ENCODE data around the gene AKAP17A.
A peak's percentile ranks its signal among the peaks of the same experiment; 100 is the strongest.
"Not testable (repeated sequence)": the region's sequence is repeated elsewhere in the genome, so short reads cannot be mapped to it uniquely, and the experiment has no call there.

AKAP17A gene, protein sequence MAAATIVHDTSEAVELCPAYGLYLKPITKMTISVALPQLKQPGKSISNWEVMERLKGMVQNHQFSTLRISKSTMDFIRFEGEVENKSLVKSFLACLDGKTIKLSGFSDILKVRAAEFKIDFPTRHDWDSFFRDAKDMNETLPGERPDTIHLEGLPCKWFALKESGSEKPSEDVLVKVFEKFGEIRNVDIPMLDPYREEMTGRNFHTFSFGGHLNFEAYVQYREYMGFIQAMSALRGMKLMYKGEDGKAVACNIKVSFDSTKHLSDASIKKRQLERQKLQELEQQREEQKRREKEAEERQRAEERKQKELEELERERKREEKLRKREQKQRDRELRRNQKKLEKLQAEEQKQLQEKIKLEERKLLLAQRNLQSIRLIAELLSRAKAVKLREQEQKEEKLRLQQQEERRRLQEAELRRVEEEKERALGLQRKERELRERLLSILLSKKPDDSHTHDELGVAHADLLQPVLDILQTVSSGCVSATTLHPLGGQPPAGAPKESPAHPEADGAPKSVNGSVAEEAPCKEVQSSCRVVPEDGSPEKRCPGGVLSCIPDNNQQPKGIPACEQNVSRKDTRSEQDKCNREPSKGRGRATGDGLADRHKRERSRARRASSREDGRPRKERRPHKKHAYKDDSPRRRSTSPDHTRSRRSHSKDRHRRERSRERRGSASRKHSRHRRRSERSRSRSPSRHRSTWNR

DNA sequence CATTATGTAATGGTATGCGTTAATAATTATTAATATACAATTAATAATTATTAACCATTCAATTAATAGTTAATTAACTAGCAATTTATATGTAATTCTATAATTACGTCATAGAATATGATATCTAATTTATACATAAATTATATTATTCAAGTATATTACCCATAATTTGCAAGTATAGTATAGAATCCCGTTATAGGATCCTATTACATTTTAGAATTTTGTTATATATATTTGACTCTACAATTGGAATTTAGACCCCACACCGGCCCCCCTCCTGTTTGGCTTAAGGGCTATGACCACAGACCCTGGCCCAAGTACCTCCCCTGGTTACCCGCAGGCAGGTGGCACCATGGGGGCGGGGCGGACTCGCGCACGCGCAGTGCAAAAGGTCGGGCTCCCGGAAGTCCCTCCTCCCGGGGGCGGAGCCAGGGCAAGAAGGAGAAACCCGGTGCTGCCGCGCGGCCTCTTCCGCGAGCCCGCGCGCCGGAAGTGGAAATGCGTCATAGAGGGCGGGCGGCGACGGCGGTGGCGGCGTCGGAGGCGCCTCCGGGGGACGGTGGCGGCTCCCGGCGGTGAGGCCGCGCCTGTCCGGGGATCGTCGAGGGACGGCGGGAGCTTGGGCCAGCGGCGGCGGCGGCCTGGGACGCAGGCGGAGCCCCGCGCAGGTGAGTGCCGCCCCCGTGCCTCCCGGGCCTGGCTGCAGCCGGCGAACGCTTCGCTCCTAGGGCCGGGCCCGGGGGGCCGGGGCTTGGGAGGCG, at the start of gene AKAP17A:
TSS of gene AKAP17A (plus strand) at position 503 of the 761 bp plus-strand sequence. CDS start 1,859 bp downstream, outside the sequence.
- peak; percentile 99 for DNase-seq

DNA sequence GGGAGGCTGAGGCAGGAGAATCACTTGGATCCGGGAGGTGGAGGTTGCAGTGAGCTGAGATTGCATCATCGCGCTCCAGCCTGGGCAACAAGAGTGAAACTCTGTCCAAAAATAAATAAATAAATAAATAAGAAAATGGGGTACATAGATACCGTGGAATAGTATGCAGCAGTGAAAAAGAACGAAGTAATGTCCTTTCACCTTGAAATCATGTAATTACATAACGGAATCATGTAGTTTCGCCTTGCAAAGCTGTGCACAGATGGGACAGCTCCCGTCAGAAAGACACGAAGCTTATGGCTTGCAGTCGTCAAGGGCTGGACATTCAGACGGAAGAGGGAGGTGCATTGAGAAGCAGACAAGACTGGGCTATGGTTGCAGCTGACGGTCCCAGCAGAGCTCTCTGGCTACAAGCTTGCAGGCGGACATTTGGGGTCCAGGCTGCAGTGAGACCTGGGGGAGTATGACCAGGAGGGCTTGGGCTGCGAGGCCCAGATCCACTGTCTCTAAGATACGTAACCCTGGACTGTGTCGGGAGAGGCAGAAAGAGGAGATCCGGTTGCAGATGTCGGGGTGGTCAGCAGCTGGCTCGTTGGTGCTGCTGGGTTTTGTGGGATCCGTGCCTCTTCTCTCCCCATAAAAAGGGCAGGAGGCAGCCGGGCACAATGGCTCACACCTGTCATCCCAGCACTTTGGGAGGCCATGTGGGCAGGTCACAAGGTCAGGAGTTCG, 48.2 kb upstream of the AKAP17A start:
- DNase-seq = peak in 1 of 2 donors; percentile 8

DNA sequence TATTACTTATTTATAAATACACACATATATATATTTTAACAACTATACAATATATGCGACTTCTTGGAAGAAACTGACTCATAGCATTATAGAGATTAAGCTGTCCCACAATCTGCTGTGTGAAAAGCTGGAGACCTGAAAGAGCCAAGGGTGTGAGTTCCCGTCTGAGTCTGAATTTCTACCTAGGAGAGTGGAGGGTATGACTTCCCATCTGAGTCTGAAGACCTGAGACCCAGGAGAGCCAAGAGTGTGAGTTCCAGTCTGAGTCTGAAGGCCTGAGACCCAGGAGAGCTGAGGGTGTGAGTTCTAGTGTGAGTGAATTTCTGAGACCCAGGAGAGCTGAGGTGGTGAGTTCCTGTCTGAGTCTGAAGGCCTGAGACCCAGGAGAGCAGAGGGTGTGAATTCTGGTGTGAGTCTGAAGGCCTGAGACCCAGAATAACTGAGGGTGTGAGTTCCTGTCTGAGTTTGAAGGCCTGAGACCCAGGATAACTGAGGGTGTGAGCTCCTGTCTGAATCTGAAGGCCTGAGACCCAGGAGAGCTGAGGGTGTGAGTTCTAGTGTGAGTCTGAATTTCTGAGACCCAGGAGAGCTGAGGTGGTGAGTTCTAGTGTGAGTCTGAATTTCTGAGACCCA, 45.5 kb upstream of the AKAP17A start:
- DNase-seq = peak in 1 of 2 donors; percentile 15

DNA sequence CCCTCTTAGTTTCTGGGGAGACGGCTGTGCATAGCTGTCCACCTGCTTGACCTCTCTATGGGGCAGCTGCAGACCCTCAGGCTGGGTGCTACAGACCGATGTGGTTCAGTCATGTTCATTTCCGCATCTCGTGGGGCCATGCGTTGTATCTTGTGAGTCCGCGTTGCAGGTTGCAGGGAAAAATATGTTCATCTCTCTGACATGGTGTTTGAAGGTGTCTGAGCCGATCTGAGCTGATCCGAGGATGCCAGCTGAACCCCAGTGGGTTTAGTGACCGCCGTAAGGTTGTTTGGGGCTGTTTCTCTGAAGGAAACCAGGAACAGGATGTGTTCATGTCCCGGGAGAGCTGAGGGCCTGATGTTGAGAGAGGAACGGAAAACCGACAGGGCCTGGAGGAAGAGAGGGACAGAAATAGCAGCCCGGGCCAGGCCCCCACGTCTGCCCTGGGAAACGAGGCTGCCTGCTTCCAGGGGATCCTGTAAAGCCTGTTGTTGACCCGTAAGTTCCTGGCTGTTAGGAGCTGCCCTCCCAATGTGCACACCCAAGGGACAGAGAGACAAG, 44.6 kb upstream of the AKAP17A start:
- peak in 1 of 2 donors; percentile 6 for DNase-seq

DNA sequence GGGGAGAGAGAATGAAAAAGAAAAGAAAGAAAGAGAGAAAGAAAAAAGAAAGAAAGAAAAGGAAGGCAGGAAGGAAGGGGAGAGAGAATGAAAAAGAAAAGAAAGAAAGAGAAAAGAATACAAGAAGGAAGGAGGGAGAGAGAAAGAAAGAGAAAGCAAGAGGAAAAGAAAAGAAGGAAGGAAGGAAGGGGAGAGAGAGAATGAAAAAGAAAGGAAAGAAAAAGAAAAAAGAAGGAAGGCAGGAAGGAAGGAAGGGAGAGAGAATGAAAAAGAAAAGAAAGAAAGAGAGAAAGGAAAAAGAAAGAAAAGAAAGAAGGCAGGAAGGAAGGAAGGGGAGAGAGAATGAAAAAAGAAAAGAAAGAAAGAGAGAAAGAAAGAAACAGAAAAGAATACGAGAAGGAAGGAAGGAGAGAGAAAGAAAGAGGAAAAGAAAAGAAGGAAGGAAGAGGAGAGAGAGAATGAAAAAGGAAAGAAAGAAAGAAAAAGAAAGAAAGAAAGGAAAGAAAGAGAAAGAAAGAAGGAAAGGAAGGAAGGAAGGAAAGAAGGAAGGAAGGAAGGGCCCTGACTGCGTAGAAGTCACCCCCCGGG, 39.4 kb upstream of the AKAP17A start:
- no peak for DNase-seq

DNA sequence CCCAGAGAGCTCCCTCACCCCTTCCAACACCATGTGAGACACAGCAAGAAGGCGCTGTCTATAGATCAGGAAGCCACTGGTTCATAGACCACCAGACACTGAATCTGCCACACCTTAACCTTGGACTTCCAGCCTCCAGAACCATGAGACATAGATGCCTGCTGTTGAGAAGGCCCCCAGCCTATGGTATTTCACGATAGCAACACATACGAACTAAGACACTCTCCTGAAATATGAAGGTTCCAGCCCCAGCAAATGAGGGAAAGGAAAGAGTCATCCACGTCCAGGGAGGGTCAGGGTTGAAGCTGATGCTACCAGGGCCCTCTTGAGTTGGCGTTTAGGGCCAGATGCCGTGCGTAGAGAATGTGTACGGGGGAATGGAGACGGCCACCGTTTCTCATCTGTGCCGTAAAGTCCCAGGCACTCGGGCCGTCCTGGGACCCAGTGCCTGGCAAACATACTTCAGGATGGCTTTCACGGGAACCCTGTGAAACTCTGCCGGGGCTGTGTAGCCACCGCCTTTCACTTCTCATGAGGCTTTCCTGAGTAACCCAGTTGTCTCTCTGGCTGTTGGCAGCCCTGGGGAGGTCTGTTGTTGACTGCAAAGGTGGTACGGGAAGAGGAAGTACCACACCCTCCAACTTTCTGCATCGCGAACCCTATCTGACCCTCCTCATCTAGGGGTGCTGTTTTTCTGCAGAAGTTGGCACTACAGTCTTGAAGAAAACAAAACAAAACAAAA, 36.8 kb upstream of the AKAP17A start:
- DNase-seq = peak in 1 of 2 donors; percentile 36

DNA sequence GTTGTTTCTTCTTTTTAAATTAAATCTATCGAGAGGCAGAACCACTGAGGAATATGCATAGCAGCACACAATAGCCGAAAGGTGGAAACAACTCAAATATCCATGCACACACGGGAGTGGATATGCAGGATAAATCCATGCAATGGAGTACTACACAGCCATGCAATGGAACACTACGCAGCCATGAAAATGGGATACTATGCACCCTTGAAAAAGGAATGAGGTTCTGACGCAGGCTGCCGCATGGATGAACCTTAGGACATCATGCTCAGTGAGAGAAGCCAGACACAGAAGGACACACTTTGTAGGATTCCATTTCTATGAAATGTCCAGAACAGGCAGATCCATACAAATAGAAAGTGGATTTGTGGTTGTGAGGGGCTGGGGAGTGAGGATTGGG, 36.0 kb upstream of the AKAP17A start:
- DNase-seq = peak in 1 of 2 donors; percentile 16

DNA sequence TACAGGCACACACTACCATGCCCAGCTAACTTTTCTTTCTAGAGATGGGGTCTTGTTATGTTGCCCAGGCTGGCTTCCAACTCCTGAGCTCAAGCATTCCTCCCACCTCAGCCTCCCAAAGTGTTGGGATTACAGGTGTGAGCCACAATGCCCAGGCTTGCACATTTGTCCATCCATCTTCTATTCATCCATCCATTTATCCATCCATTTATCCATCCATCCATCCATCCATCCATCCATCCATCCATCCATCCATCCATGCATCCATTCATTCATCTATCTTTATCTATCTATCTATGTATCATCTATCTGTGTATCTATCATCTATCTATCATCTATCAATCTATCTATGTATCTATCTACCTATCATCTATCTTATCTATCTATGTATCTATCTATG, 34.0 kb upstream of the AKAP17A start:
- DNase-seq = not testable (repeated sequence)

DNA sequence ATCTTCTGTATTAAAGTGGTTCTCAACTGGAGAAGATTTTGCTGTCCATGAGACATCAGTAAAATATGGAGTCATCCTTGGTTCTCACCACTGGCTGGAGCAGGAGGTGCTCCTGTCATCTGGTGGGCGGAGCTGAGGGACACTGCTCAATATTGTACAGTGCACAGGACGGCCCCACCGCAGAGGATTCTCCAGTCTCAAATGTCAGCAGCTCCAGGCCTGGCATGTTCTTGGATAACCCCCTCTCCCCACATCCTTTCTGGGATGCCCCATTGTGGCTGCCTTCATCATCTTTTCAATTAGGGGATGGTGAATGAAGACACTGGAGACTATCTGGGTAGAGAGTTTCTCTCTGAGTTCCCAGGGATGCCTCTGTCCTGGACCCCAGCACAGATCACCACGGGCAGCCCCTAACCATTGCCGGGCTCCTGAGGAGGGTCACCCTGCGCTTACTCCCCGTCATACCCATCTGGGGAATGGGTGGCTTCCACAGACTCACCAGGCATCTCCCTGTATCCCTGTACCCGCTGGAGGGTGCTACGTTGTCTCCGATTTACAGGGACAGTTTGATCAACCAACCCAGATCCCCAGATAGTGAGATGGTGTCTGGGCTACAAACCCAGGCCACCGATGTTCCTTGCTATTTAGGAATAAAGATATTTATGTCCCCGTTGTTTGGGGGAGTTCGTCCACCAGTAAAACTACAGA, 32.5 kb upstream of the AKAP17A start:
- peak in 1 of 2 donors; percentile 14 for DNase-seq

DNA sequence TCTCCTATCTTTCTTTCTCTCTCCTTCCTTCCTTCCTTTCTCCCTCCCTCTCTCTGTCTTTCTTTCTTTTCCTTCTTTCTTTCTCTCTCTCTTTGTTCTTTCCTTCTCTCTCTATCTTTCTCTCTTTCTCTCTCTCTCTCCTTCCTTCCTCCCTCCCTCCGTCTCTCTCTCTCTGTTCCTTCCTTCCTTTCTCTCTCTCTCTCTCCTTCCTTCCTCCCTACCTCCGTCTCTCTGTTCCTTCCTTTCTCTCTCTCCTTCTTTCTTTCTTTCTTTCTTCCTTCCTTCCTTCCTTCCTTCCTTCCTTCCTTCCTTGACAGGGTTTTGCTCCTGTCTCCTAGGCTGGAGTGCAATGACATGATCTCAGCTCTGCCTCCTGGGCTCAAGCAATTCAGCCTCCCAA, 30.2 kb upstream of the AKAP17A start:
- DNase-seq = no peak

DNA sequence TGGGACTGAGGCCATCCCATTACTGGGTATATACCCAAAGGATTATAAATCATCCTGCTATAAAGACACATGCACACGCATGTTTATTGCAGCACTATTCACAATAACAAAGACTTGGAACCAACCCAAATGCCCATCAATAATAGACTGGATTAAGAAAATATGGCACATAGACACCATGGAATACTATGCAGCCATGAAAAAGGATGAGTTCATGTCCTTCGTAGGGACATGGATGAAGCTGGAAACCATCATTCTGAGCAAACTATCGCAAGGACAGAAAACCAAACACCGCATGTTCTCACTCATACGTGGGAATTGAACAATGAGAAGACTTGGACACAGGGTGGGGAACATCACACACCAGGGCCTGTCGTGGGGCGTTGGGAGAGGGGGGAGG, 27.3 kb upstream of the AKAP17A start:
- peak in 1 of 2 donors; percentile 3 for DNase-seq

DNA sequence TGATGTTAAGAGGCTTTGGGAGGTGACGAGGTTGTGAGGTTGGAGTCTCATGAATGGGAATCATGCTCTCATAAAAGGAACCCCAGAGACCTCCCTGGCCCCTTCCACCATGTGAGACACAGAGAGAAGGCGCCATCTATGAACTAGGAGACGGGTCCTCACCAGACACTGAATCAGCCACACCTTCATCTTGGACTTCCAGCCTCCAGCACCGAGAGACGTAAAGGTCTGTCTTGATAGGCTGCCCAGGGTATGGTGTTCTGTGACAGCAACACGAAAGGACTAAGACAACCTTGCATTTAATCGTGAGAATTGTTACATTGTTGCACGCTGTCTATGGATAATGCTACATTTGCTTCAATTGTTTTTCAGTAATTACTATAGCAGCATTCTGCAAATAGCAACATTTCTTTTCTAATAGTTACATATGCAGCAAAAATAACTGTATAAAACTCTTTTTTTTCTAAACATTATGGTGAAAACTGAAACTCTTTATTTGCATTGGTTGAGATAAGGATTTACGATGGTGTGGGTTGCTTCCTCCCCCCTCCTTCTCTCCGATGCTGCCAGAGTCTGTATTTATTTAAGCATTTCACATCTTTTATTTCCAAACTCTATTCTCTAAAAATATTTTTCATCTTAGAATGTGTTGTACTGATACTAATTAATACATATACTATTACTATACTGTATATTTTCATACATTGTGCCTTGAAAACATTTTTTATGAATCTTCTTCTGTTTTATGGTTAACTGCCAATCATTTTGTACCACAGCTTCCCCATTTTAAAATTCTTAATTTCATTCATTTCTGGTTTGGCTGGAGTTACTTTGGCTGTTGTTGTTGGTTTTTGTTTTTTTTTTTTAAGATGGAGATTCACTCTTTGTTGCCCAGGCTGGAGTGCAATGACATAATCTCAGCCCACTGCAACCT, 26.4 kb upstream of the AKAP17A start:
- DNase-seq = peak in 1 of 2 donors; percentile 15

DNA sequence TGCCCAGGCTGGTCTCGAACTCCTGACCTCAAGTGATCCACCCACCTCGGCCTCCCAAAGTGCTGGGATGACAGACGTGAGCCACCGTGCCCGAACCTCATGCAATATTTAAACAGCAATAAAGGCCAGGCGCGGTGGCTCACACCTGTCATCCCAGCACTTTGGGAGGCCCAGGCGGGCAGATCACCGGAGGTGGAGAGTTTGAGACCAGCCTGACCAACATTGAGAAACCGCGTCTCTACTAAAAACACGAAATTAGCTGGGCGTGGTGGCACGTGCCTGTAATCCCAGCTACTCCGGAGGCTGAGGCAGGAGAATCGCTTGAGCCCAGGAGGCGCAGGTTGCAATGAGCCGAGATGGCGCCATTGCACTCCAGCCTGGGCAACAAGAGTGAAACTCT, 17.2 kb upstream of the AKAP17A start:
- DNase-seq = peak in 1 of 2 donors; percentile 4

DNA sequence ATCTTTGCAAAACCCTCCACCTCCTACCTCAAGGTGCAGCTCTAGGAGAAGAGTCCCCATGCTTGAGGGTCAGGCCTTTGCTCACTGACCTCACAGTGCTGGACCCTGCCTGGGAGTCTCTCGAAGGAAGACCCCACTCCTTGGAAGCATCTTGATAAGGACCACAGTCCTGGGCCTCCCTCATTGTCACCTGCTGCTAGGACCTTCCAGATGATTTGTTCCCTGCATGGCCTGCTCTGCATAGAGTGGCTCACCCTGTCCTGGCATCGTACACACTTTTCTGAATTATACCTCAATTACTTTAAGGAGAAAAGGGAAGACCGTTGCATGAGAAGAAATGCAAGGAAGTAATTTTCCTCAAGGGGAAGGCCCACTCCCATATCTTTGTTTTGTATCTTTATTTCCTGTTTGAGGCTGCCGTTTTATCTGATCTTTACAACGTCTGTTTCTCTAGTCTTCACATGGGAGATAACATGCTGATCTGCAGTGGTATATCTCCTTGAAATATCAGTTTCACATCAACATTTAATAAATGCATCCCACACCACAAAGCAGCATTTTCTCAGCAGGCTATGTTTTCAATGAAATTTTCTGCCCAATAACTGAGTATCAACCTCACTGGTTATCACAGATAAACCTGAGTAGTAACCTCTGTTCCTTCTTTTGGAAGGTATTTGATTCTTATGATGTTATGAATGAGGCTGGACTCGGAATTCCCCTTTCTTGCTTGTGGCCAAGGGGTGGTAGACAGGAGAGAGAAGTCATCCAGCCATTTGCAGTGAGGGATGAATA, 15.0 kb upstream of the AKAP17A start:
- DNase-seq = peak in 1 of 2 donors; percentile 19

DNA sequence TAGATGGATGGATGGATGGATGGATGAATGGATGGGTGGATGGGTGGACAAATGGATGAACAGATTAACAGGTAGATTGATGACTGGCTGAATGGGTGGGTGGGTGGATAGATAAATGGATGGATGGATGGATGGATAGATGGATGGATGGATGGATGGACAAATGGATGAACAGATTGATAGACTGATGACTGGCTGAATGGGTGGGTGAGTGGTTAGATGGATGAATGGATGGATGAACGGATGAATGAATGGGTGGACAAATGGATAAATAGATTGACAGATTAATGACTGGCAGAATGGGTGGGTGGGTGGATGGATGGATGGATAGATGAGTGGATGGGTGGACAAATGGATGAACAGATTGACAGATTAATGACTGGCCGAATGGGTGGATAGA, 13.6 kb upstream of the AKAP17A start:
- DNase-seq = peak in 1 of 2 donors; percentile 6

DNA sequence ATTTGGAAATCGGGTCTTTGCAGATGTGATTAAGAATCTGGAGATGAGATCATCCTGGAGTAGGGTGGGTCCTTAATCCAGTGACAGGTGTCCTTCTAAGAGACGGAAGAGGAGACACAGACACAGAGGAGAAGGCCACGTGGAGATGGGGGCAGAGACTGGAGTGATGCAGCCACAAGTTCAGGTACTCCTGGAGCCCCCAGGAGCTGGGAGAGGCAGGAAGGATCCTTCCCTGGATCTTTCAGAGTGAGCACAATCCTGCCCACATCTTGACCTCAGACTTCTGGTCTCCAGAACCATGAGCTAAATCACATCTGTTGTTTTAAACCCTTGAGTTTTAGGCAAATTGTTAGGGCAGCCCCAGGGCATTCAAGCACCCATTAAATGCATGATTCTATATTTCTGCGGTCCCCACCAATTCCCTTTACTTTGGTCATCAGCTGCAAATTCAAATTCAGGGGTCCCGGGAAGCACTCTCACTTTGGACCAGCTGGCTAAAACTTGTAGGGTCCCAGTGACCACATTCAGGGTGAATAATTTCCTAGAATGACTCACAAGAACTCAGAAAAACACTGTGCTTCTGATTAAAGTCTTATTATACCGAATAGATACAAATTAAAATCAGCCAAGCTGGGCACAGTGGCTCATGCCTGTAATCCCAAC, 12.8 kb upstream of the AKAP17A start:
- DNase-seq = peak in 1 of 2 donors; percentile 14

DNA sequence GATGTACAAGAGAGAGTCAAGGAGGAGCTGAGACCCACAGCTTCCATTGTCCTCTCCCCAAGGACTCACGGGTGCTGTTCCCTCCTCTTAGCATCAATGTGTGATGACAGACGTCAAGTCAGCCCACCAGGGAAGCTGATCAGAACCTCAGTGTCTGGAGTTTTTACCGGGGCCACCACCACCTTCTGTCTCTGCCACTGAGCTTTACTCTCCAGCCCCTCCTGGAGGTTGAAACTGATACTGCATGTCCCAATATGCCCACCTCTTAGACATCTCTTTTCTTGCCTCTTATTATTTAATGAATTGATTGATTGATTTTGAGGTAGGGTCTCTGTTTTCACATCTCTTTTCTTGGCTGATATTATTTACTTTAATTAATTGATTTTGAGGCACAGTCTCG, 10.3 kb upstream of the AKAP17A start:
- DNase-seq = peak; percentile 83 to 84
